GM18498 (cell line): Measurements from ENCODE around the gene GPR78.
A peak's percentile ranks its signal among the peaks of the same experiment; 100 is the strongest.

Source experiments
- ATAC-seq: cut with Tn5 transposase; IDR thresholded peaks from one replicate; pipeline ENCODE4 v1.9.1; 2021; ENCODE audit warnings: mild to moderate bottlenecking, moderate library complexity; ENCODE audit not compliant: unreplicated experiment

The GPR78 gene

DNA sequence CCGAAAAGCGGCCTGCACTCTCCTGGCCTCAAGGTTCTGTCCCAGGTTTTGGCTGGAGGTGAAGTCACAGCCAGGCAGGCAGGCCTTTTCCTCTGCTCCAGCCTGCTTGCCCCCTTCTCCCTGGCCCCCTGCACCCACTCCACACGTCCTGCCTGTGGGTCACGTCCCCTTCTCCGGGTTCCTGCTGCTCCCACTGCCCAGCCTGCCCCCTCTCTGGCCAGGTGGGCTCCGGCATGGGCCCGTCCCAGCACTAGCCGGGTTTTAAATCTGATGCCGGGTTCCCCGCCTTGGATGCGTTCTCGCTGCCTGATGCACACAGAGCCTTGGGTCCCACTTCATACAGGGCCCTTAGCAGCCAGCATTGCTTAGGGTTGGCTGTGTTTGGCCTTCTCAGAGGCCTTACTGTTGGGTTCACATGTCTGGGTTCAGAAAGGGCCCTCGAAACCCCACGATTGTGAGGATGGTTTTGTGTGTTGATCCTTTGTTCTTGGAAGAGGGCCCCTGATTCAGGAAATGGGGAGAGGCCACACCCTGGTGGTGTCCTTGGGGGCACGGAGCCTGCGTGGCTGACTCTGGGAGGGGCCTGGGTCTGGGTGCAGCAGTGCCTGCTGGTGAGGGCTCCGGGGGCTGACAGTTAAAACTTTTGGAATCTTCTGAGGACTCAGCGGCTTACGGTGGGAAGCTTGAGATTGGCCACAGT lies 18.3 kb downstream of the GPR78 start:
- ATAC-seq, result no peak

DNA sequence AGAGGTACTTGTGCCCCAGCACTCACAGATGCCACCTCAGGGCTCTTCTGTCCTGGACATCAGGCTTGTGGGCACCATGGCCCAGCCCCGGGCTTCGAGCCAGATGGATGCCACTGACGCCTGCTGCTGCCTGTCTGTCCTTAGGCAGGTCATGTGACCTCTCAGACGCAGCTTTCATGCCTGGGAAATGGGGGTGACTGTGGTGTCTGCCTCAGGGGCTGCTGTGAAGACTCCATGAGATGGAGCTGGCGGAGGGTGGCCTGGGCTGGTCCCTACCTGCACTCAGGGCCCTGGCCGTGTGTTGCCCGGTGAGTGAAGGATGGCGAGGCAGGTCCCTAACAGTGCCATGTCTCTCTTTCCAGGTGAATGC lies 18.9 kb downstream of the GPR78 start:
- ATAC-seq, result no peak

DNA sequence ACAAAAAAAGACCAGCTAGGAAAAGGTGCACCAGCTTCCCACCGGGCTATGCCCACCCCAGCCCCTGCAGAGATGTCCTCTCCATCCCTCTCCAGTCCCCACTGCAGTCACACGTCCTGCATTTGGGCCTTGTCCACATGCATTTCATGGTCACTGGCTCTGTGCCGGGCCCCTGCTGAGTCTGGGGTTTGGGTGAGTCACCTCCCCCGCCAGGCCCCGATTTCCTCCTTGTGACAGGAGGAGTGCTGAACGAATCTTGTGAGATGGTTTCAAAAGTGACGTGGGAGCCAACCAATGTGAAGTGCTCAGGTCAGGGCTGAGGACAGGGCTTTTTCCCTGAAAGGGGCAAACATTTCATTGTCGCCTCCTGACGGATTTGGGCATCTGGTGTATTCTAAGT lies 19.5 kb downstream of the GPR78 start:
- ATAC-seq, result no peak

DNA sequence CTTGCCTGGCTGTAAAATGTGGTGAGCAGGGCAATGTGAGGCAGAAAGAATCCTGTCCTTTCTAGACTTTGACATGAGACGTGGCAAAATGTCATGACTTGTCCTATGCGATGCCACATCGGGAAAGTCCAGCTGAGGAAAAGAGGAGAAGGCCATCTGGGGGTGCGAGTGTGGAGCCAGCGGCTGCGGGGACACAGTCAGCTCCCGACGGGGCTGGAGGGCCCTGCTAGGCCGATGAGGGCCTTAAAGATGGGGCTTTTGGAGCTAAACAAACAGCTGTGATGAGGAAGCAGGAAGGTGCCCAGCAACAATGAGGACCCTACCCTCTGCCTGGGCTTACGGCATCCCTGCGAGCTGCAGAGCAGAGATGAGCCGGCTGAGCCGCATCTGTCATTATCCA lies 20.1 kb downstream of the GPR78 start:
- no peak for ATAC-seq

DNA sequence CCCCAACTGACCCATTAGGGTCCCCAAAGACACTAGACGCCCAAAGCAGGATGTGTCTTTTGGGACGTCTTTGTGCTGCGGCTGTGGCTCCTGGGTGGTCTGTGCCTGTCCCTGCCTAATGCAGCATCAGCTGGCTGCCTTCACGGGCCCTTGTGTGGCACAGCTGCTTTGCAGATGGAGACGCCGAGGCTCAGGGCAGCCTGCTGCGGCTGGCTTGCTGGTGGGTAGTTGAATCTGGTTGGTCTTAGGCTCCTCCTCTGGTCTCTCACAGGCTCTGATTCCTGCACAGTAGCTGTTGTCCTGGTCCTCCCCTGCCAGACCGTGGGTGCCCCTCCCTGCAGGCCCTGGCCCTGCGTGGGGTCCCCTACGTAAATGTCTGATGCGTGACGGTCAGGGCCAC lies 20.5 kb downstream of the GPR78 start:
- ATAC-seq, result no peak

DNA sequence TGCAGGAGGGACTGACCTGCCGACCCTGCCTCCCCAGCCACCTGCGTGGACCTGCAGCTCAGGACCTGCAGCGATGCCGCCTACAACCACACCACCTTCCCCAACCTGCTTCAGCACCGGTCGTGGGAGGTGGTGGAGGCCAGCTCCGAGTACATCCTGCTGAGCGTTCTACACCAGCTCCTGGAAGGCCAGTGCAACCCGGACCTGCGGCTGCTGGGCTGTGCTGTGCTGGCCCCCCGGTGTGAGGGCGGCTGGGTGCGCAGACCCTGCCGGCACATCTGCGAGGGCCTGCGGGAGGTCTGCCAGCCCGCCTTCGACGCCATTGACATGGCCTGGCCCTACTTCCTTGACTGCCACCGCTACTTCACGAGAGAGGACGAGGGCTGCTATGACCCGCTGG lies 20.9 kb downstream of the GPR78 start:
- no peak for ATAC-seq

DNA sequence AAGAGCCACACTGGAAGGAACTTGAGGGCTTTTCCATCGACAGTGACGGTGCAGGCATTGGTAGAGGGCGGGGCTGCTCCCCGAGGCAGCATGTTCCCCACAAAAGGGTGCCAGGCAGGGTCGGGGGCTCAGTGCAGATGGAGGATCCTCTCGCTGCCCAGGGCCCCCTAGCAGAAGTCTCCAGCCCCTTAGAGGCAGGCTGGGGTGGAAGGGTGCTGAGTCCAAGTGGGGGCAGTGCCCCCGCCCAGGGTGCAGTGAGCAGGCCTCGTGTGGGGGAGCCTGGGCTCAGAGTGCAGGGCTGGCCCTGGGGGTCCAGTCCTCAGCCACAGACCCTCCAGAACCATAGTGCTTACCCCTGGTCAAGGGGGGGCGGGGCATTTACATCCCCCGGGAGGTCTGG lies 21.4 kb downstream of the GPR78 start:
- ATAC-seq, result no peak

DNA sequence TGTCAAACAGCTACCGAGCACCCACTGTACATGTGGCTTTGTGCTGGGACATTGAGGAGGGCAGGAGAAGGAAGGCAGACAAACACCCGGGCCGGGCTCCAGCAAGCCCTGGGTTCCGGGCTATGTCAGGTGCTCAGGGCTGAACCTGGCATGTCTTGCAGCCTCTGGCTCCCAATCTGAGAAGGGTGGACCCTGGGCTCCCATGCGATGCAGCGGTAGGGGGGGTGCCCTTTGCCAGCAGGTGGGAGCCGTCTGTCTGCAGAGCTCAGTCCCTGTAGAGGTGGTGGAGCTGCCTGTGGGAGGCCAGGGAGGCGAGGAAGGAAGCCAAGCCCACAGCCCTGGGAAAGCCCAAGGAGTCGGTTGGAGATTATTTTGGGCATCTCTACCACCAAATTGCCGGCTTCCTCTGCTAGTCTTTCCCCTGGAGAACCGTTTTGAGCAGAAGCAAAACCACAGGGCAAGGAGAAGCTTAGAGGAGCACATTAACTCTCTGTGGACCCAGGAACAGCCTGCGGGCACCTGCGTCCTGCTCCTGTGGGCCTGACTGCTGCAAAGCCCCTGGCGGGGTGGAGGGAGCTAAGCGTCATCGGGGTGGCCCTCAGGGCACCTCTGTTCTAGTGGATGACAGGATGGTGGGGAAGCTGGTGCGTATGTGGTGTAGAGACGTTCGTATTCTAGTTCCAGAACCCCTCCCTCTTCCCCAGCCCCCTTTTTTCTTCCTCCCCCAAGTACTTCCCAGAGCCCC lies 22.7 kb downstream of the GPR78 start:
- no peak for ATAC-seq

DNA sequence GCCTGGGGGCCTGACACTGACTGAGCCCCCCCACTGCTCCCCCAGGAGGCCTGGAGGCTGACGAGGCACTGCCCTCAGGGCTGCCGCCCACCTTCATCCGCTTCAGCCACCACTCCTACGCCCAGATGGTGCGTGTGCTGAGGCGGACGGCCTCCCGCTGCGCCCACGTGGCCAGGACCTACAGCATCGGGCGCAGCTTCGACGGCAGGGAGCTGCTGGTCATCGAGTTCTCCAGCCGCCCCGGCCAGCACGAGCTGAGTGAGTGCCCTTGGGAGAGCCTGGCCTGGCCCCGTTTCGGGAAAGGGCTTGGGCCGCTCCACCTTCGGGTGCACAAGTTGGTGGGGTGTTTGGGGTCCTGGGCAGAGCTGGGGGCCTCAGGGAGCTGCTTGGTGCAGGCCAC lies 23.7 kb downstream of the GPR78 start:
- no peak for ATAC-seq

DNA sequence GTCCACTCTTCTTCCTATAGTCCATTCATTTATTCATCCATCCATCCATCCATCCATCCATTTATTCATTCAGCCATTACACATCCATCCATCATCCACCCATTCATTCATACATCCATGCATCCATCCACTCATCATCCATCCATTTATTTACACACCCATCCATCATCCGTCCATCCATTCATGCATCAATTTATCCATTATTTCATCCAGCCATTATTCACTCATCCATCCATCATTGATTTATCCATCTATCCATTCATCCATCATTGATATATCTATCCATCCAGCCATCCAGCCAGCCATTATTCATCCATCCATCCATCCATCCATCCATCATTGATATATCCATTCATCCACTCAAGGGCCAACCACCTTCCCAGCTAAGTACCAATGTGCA lies 25.1 kb downstream of the GPR78 start:
- no peak for ATAC-seq

DNA sequence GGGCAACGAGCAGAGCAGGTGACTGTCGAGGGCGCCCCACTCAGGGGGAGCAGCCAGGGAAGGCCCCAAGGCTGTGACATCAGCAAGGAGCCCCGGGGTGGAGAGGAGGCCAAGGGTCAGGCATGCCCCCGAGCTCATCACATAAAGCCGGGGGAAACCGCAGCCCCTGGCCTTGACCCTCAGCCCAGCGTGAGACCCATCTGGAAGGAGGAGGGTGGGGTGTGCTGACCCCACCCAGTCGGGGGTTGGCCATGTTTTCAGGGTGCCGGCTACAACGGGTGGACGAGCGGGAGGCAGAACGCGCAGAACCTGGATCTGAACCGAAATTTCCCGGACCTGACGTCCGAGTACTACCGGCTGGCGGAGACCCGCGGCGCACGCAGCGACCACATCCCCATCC lies 26.3 kb downstream of the GPR78 start:
- no peak for ATAC-seq

DNA sequence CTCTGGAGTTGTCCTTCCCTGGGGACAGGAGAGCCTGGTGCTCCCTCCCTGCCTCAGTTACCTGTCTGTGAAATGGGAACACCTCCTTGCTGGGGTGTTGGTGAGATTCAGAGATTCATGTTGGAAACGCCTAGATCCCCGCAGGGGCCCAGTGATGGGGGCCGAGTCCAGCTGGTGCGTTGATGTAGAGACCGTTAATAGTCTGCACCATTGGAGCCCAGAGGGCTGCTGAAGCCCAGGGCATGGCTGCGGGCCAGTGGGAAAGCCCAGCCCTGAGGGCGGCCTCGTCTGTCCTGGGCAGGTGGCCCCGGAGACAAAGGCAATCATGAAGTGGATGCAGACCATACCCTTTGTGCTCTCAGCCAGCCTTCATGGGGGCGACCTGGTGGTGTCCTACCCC lies 26.8 kb downstream of the GPR78 start:
- ATAC-seq, result no peak

DNA sequence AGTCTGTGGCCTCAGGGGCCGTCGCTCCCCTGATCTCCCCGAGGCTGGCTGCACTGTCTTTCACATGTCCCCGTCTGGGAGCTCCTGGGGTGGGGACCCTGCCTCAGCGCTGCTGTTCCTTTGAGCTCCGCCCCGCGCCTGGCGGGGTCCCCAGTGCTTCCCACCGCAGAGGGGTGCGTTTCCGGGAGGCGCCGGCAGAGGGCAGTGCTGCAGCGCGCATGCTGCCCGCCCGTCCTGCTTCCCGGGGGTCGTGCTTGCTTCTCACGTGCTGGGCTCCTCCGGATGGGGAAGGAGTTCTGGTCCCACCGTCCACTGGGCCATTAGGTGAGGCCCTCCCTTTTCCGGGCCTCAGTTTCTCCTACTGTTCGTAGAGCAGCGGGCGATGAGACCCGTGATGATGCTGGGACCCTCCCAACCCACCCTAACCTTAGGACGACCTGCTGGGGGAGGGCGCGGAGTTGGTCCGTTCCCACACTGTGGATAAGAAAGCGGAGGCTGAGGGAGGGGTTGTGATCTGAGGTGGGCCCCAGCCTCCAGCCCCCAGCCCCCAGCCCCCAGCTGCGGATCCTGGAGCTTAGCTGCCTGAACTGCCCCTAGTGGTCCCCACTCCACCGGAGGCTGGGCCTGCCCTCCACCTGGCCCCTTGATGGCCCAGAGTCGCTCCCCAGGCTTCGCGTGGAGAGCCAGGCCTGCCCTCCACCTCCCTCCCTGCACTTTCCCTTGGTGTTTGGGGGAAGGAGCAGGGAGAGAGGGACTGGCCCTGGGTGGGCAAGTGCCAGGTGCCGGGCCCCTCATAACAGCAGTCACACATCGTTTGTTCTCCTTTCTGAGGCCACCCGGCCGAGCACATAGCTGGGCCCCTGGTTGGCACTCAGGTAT lies 27.6 kb downstream of the GPR78 start:
- peak; percentile 53 for ATAC-seq

DNA sequence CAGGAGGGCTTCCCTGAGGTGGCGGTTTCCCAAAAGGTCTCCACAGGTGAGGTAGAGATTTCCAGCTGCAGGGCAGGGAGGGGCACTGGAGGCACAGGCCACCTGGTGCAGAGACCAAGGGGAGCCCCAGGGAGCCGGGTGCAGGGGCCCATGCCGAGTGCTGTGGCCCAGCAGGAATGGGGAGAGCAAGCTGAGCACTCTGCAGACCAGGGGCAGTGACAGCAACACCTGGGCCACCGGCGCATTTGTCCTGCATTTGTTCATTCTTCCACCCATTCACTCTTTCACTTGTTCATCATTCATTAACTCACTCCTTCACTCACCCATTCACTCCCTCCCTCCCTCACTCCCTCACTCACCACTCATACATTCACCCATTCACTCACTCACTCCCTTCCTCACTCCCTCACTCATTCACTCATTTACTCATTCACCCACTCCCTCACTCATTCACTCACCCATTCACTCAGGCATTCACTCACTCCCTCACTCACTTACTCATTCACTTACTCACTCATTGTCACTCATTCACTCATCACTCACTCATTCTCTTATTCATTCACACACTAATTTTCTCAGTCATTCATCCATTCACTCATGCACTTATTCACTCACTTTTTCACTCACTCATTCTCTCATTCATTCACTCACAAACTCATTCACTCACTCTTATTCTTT lies 28.7 kb downstream of the GPR78 start:
- ATAC-seq, result no peak

DNA sequence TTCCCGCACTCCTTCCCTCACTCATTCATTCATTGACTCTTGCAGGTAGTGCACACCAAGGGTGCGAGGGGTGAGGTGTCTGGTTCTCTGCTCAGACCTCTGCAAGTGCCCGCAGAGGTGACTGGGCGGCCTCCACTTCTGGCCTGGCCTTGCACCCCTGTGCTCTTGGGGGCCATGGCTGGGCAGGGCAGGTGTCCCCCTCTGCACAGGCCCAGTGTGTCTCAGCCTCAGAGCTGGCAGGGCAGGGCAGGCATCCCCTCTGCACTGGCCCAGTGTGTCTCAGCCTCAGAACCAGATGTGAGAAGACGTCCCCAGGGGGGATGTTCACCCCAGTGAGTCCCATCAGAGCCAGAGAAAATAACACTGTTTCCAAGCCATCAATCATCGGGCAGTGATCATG lies 29.2 kb downstream of the GPR78 start:
- no peak for ATAC-seq

DNA sequence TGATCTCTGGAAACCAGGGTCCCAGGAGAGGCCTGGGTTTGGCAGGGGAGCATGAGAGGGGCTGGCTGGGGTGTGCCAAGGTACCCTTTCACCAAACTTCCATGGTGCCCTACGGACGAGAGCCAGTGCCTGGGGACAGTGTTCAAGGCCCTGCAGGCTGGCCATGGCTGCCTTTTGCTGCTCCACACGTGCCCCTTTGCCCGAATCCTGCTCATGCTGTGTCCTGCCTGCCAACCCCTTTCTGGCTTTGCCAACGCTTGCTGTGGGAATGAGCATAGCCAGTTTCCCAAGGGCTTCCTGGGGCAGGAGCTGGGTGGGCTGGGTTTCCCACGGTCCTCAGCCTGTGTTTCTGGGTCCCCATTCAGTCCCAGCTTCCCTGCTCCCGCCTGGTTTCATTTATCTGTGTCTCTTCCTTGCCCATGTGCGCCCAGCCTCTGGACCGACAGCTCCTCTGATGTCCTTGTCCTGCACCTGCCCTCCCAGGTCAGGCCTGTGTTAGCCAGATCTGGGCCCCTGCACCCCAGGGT lies 29.7 kb downstream of the GPR78 start:
- ATAC-seq, result no peak

DNA sequence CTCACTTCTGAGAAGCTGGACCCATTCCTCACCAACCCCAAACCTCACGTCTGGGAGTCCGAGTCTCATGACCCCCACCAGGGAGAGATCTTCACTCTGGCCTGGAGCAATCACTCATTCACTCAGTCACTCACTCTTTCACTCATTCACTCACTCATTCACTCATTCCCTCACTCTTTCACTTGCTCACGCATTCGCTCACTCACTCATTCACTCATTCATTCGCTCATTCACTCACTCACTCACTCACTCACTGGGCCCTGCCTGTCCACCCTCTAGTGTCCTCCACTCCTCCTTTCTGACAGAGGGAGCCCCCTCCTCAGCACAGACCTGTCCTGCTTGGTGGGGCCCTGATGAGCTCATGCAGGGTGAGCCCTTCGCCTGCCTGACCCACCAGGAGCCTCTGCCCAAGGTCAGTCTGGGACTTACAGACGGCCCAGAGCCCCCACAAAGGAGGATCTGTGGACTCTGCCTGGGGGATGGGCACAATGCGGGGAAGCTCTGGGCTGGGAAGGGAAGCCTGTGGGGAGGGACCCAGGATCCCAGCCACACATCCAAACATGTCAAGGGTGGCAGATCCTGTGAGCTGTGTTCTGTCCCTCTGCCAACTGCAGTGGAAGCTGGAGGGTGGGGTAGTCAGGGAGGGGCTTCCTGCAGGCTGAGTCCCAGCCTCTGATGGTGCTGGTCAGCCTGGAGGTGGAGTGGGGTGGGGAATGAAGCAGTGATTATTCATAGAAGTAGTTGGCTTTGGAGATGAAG lies 30.8 kb downstream of the GPR78 start:
- ATAC-seq, result no peak

DNA sequence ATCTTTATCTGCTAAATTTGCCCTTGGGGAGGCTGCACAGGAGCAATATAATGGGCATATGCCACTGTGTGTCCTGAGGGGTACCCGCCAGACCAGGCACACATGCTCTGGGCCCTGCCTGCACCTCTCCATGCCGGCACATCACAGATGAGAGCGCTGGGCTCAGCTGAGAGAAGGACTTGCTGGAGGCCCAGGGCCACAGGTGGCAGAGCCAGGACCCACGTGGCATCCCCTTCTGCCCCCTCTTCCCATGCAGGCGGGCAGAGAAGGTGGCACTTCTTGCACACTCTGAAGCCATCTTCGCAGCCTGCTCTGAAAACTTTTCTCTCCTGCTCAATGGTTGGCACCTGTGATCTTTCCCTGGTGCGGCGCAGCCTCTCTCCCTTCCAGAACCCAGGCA lies 32.5 kb downstream of the GPR78 start:
- ATAC-seq, result no peak

DNA sequence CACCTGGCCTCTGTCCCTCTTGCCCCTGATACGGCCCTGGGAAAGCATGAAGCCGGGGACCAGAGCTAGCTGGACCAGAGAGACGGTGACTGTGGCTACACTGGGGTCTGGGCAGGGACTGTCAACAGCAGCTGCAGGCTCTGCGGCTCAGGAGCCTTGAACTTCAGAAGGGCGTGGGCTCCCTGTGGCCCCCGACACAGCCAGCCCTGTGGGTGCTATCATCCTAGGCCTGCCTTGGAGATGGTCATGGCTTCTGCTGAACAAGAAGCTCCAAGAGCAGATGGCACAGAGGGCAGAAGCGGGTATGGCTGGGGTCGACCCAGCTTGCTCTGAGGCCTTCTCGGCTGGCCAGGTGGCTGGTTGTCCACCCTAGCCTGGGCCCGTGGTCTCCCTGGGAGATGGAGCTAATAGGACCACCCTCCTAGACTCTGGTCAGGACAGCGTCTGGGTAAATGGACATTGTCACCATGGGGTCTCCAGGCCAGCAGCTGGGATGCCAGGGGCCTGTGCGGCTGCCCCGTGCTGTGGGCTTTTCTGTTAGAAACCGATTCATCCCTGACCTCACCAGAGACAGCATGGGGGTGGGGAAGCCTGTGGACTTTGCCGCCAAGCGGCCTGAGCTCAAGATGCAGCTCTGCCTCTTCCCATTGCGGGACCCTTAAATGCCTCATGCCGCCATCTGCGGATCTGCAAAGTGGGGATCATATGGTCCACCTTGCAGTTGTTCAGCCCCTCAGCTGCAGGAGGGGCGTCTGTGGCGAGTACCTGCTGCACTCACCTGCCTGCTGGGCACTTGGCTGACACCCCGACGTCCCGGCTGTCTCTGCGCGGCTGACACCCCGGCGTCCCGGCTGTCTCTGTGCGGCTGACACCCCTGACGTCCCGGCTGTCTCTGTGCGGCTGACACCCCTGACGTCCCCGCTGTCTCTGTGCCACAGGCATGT lies 33.5 kb downstream of the GPR78 start:
- no peak for ATAC-seq
